Transverse colon (tissue), 4 donors: ENCODE measurements around the gene C1QTNF1.
"Not testable (repeated sequence)": the region's sequence is repeated elsewhere in the genome, so short reads cannot be mapped to it uniquely, and the experiment has no call there.

ENCODE experiments used
- CTCF ChIP-seq, 5 experiments: fragments of 200-600 bp in 3 of 5; fragments of 450-650 bp in 2 of 5; sonication (generic) in 3 of 5; IDR thresholded peaks; 1 replicate in 2 of 5; 2 replicates in 3 of 5; pipeline ENCODE4 v1.5.1; 2016 to 2017; ENCODE audit warnings: antibody characterized with exemption in 5 of 5, inconsistent platforms in 3 of 5, mild to moderate bottlenecking in 2 of 5, moderate library complexity in 1 of 5
- EP300 ChIP-seq: sonication (generic); formaldehyde crosslinking; IDR thresholded peaks from one replicate; pipeline ENCODE4 v1.6.1; 2017; ENCODE audit warnings: antibody characterized with exemption, low read depth
- POLR2A ChIP-seq: fragments of 450-650 bp; IDR thresholded peaks from one replicate; pipeline ENCODE4 v1.6.1; 2016; ENCODE audit warnings: antibody characterized with exemption, mild to moderate bottlenecking, moderate library complexity
- POLR2AphosphoS5 ChIP-seq, 3 donors: sonication (generic); formaldehyde crosslinking; IDR thresholded peaks; one replicate each; pipeline ENCODE4 v1.6.1; 2016; ENCODE audit warnings: antibody characterized with exemption in 3 of 3

GRCh38 chr17:79074121-79074648, 50.2 kb downstream of the C1QTNF1 start:
- TF ChIP-seq CTCF (IDR thresholded peaks at IDR 0.05); POLR2A; EP300; POLR2AphosphoS5 (IDR thresholded peaks at IDR 0.05): not testable (repeated sequence)
